Erythroblast (primary cell): ENCODE measurements around the gene KRTAP4-9.
"Not testable (repeated sequence)": the region's sequence is repeated elsewhere in the genome, so short reads cannot be mapped to it uniquely, and the experiment has no call there.

Source experiments
- DNase-seq, 2 experiments: peaks; one replicate each; lab custom pipeline; 2025; lab: John Stamatoyannopoulos, UW
- GATA1 ChIP-seq: IDR thresholded peaks from 2 replicates; pipeline ENCODE4 v1.6.1; 2011; ENCODE audit warnings: low read depth, mild to moderate bottlenecking, control low read depth, low read length, moderate library complexity
- POLR2A ChIP-seq: IDR thresholded peaks from 2 replicates; pipeline ENCODE4 v1.6.1; 2011; ENCODE audit warnings: mild to moderate bottlenecking, low read length

KRTAP4-9 gene

DNA sequence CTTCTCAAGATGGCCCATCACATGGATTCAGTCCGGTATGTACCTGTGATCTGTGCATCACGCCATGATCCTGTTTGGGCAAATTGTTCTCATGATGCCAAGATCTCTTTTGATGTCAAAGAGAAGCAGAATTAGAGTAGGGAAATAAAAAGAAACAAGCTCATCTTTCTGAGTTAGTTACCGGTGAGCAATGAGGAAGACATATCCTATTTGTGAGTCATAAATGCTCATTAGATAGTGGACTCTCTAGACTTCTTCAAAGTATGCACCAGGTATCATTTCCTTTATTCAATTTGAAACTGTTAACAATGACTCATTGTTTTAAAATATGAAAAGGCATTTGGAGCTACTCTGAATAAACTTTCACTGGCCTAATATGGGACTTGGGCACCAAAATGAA is 26.8 kb downstream of the KRTAP4-9 start:
- TF ChIP-seq GATA1 (no peak), POLR2A (no peak)
- DNase-seq = no peak

- no peak for DNase-seq
- TF ChIP-seq POLR2A (no peak), GATA1 (no peak)
These were observed 28.9 kb downstream of the KRTAP4-9 start for GRCh38 chr17:41133880-41134735.

DNA sequence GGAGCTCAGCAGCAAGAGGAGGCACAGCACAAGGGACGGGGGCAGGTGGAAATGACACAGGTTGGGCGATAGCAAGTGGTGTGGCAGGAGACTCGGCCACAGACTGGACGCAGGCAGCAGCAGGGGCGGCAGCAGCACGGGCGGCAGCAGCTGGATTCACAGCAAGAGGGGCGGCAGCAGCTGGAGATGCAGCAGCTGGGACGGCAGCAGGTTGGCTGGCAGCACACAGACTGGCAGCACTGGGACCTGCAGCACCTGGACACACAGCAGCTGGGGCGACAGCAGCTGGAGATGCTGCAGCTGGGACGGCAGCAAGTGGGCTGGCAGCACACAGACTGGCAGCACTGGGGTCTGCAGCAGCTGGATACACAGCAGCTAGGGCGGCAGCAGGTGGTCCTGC is 34.7 kb downstream of the KRTAP4-9 start:
- DNase-seq = not testable (repeated sequence)

DNA sequence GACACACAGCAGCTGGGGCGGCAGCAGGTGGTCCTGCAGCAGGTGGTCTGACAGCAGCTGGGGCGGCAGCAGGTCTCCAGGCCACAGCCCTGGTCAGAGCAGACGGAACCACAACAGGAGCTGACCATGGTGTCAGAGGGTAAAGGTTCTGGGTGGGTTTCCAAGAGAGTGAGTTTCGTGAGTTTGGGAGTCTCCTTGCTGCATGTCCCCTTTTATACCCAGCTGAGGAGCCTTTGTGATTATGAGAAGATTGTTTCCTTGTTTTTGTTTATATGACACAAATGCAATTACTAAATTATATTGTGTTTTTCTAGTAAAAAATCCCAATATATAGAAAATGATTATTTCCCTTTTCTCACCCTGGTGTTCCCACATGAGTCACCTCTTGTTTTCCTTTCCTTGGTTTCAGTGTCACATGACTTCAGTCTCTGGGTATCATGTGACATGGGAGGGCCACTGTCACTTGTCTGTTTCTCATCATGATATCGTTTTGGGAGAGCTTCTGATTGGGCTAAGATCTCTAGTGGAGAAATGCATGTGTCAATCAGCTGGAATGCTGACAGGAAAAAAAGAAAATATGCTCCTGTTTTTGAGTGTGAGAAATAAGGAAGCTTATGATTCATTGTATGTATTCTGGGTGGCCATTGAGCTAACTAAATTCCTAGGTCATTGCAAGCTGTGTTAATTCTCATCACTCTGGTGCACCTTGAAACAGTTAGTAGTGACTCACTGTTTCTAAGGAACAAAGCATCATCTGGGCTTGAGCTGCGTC is 35.4 kb downstream of the KRTAP4-9 start, which contains the start of gene KRTAP4-6:
KRTAP4-6 (minus strand) TSS at position 185 of the 772 bp plus-strand sequence; CDS start at position 128, 57 bp downstream.
- no peak for DNase-seq
- no peak for TF ChIP-seq GATA1
- no peak for TF ChIP-seq POLR2A

- TF ChIP-seq GATA1 (no peak), POLR2A (no peak)
- DNase-seq = no peak
These were observed 36.2 kb downstream of the KRTAP4-9 start for GRCh38 chr17:41141361-41141760.

GRCh38 chr17:41144846-41145245 is 39.7 kb downstream of the KRTAP4-9 start:
- TF ChIP-seq POLR2A (no peak), GATA1 (no peak)
- DNase-seq = no peak

DNA sequence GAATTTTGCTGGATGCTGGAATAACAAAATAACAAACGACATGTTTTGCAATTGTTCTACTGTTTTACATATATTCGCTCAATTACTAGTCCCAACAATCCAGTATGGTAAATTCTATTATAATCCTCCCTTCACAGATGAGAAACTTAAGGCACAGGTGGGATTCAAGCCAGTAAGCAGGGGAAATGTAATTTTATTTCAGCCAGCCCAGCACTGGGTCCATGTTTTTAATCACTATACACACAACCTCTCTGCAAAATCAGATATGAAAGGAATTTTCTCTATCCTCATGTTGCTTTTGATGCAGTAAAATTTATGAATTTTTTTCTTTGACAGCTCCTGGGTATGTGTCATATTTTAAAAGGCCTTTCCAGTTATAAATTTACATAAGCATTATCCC is 40.1 kb downstream of the KRTAP4-9 start:
- no peak for DNase-seq
- no peak for TF ChIP-seq GATA1
- TF ChIP-seq POLR2A = no peak

DNA sequence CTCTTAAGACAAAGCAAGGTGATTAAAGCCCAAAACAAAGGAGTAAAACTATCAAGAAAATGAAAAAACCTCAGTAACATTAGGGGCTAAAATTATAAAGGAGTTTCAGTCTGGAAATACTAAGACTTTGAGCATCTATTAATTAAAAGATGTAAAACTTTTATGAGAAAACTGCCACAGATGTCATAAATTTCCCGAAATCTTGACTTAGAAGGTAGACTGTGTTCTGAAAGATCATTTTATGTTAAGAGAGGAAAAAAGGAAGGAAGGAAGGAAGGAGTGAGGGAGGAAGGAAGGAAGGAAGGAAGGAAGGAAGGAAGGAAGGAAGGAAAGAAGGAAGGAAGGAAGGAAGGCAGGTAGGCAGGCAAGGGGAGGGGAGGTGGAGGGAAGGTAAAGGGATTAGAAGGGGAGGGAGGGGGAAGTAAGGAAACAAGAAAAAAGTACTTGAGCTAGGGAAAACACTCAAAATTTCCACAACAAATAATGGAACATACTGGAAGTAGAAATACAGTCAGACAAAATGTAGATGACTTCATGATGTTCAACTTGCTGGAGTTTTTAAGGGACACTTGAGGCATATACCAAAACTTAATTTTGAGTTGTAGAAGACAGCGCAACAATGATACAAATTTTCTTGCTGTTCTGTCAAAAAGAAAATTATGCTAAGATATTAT is 42.5 kb downstream of the KRTAP4-9 start:
- no peak for DNase-seq
- TF ChIP-seq POLR2A (no peak), GATA1 (no peak)

DNA sequence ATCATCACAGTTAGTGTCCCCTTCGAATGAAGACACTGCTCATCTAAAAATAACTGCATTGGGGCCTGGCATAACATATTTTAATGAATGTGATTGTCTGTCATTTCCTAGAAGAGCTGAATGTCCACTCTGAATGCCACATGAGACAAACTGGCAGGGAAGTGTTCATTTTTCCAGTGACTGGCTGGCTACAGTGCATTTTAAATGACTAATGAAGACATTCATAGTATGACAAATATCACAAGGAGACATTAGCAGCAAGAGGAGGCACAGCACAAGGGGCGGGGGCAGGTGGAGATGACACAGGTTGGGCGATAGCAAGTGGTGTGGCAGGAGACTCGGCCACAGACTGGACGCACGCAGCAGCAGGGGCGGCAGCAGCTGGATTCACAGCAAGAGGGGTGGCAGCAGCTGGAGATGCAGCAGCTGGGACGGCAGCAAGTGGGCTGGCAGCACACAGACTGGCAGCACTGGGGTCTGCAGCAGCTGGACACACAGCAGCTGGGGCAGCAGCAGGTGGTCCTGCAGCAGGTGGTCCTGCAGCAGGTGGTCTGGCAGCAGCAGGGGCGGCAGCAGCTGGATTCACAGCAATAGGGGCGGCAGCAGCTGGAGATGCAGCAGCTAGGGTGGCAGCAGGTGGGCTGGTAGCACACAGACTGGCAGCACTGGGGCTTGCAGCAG is 43.9 kb downstream of the KRTAP4-9 start:
- DNase-seq = not testable (repeated sequence)

DNA sequence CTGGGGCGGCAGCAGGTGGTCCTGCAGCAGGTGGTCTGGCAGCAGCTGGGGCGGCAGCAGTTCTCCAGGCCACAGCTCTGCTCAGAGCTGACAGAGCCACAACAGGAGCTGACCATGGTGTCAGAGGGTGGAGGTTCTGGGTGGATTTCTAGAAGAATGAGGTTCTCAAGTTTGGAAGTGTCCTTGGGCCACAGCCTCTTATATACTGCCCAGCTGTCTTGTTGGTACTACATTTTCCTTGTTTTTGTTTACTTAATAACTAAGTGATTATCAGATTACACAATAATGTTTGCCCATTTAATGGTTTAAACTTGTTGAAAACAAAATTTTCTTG is 44.4 kb downstream of the KRTAP4-9 start, which contains the start of gene KRTAP4-5:
KRTAP4-5 (minus strand) TSS at position 174 of the 334 bp plus-strand sequence; CDS start at position 116, 58 bp downstream.
- TF ChIP-seq GATA1 (no peak), POLR2A (no peak)
- no peak for DNase-seq

DNA sequence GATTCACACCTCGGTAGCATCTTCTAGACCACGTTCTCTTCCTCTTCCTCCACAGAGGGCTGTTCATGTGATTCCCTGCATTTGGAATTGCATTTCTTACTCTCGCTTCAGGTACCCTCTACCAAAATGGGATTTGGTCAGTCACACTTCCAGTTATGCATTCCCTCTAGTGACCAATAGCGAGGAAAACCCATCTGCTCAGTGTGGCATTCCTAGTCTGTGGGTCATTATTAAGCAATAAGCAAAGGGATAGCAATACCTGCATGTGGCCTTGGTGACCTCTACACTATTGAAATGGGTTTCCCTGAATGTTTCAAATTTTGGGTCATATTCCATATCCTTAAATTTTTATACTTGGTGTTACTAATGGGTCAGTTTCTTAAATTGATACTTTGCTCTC is 44.8 kb downstream of the KRTAP4-9 start:
- TF ChIP-seq GATA1 = no peak
- TF ChIP-seq POLR2A = no peak
- DNase-seq = no peak

DNA sequence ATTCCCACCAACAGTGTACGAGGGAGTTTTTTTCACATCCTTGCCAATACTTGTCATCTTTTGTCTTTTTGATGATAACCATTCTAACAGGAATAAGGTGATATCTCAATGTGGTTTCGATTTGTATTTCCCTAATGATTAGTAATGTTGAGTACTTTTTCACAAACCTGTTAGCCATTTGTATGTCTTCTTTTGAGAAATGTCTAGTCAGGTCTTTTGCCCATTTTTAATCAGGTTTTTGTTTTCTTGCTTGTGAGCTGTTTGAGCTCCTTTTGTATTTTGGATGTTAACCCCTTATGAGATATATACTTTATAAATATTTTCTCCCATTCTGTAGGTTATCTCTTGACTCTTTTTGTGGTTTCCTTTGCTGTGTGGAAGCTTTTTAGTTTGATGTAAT is 46.3 kb downstream of the KRTAP4-9 start:
- DNase-seq = no peak
- no peak for TF ChIP-seq GATA1
- TF ChIP-seq POLR2A = no peak

DNA sequence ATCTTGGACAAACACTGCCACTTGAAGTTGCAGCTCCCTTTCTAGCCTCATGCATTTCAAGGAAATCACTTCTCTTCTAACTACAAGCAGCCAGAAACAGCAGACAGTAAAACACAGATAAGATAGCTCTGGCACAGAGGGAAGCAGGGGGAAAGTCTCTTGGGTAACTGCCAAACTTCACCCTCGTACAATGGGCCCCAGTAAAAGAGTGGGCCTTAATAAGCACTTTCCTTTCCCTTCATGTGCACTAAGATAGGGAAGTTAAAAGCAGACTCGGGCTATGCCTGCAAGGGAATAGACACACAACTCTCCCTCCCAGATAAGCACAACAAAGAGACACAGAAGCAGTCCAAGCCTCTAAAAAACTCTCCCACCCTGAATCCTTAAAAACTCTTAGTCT is 48.7 kb downstream of the KRTAP4-9 start:
- no peak for TF ChIP-seq GATA1
- TF ChIP-seq POLR2A = no peak
- peak in 1 of 2 experiments; percentile 10 for DNase-seq
